ENCODE measurements around the gene BMP10.
"Not testable (repeated sequence)": the region's sequence is repeated elsewhere in the genome, so short reads cannot be mapped to it uniquely, and the experiment has no call there.

BMP10 gene

GRCh38 chr2:68900496-68901198, 29.4 kb upstream of the BMP10 start:
- no peaks in the 10 kb centered on the region for H3K79me2 ChIP-seq (ENCODE audit: insufficient read depth, low read length)
- DNase-seq (no peak), ATAC-seq (ENCODE audit: insufficient read depth, low read depth) (no peak)
- no peak overlapping the region for H3K4me3 ChIP-seq (ENCODE audit: low read depth in 1 of 2, low read length in 2 of 2)
- peaks cover 13% of the 10 kb centered on the region; the same call in 1 of the 2 replicates for H3K4me1 ChIP-seq (ENCODE audit: insufficient read depth, low read length)
- TF ChIP-seq CTCF (IDR thresholded peaks at IDR 0.05; ENCODE audit: borderline replicate concordance, extremely low read depth, low read length, poor library complexity, severe bottlenecking) (peak; percentile 28), EZH2 (IDR thresholded peaks at IDR 0.05; ENCODE audit: borderline replicate concordance, low read depth, low read length, severe bottlenecking) (no peak)
- H3K27ac ChIP-seq (ENCODE audit: low read length), result peak overlapping the region; percentile 48
- H3K4me2 ChIP-seq (ENCODE audit: insufficient read depth, low read length), result no peak overlapping the region
- H2AFZ ChIP-seq (ENCODE audit: low read depth, low read length), result 0 out of 2 replicates have a peak overlapping the region, but pooled peaks have one; percentile 27
- peaks cover 20% of the 10 kb centered on the region for H3K9me3 ChIP-seq (ENCODE audit: insufficient read depth, low read length, severe bottlenecking)
- no peak overlapping the region; the same call in 1 of the 2 replicates for H3K9ac ChIP-seq (ENCODE audit: low read depth, low read length)
- H4K20me1 ChIP-seq (ENCODE audit: insufficient read depth, low read length), result no peaks in the 10 kb centered on the region
- H3K36me3 ChIP-seq (ENCODE audit: insufficient read depth, low read length), result peaks cover 19% of the 10 kb centered on the region
- no peaks in the 10 kb centered on the region for H3K27me3 ChIP-seq (ENCODE audit: insufficient read depth, low read length, poor library complexity)

- ATAC-seq (ENCODE audit: insufficient read depth, low read depth); H3K4me2 ChIP-seq (ENCODE audit: insufficient read depth, low read length); H3K4me3 ChIP-seq (ENCODE audit: low read depth in 1 of 2, low read length in 2 of 2); H2AFZ ChIP-seq (ENCODE audit: low read depth, low read length); H3K27me3 ChIP-seq (ENCODE audit: insufficient read depth, low read length, poor library complexity); DNase-seq; H3K9ac ChIP-seq (ENCODE audit: low read depth, low read length); H3K9me3 ChIP-seq (ENCODE audit: insufficient read depth, low read length, severe bottlenecking); H3K79me2 ChIP-seq (ENCODE audit: insufficient read depth, low read length); H4K20me1 ChIP-seq (ENCODE audit: insufficient read depth, low read length); H3K4me1 ChIP-seq (ENCODE audit: insufficient read depth, low read length): not testable (repeated sequence)
- Histone ChIP-seq H3K27ac (ENCODE audit: low read length) (peak overlapping the region; percentile 27; the same call in 1 of the 2 replicates), H3K36me3 (ENCODE audit: insufficient read depth, low read length) (peaks cover 14% of the 10 kb centered on the region)
These were observed 24.8 kb upstream of the BMP10 start for GRCh38 chr2:68895981-68896380.

- Histone ChIP-seq H3K79me2 (ENCODE audit: insufficient read depth, low read length) (no peaks in the 10 kb centered on the region), H3K27ac (ENCODE audit: low read length) (no peak overlapping the region), H3K27me3 (ENCODE audit: insufficient read depth, low read length, poor library complexity) (no peaks in the 10 kb centered on the region), H3K4me1 (ENCODE audit: insufficient read depth, low read length) (no peaks in the 10 kb centered on the region), H3K4me3 (ENCODE audit: low read depth in 1 of 2, low read length in 2 of 2) (no peak overlapping the region), H4K20me1 (ENCODE audit: insufficient read depth, low read length) (no peaks in the 10 kb centered on the region), H3K9me3 (ENCODE audit: insufficient read depth, low read length, severe bottlenecking) (no peaks in the 10 kb centered on the region), H3K9ac (ENCODE audit: low read depth, low read length) (no peak overlapping the region), H3K36me3 (ENCODE audit: insufficient read depth, low read length) (no peaks in the 10 kb centered on the region), H2AFZ (ENCODE audit: low read depth, low read length) (no peak overlapping the region), H3K4me2 (ENCODE audit: insufficient read depth, low read length) (no peak overlapping the region)
- ATAC-seq (ENCODE audit: insufficient read depth, low read depth) (no peak), DNase-seq (no peak)
- TF ChIP-seq CTCF (IDR thresholded peaks at IDR 0.05; ENCODE audit: borderline replicate concordance, extremely low read depth, low read length, poor library complexity, severe bottlenecking), result no peak
- no peak for TF ChIP-seq EZH2 (IDR thresholded peaks at IDR 0.05; ENCODE audit: borderline replicate concordance, low read depth, low read length, severe bottlenecking)
These were observed 18.3 kb upstream of the BMP10 start for GRCh38 chr2:68889500-68889899.

- ATAC-seq (ENCODE audit: insufficient read depth, low read depth) (no peak), DNase-seq (no peak)
- H3K9ac ChIP-seq (ENCODE audit: low read depth, low read length), result no peak overlapping the region
- no peaks in the 10 kb centered on the region for H4K20me1 ChIP-seq (ENCODE audit: insufficient read depth, low read length)
- no peak overlapping the region for H3K27ac ChIP-seq (ENCODE audit: low read length)
- H2AFZ ChIP-seq (ENCODE audit: low read depth, low read length), result no peak overlapping the region
- H3K36me3 ChIP-seq (ENCODE audit: insufficient read depth, low read length), result no peaks in the 10 kb centered on the region
- TF ChIP-seq CTCF (IDR thresholded peaks at IDR 0.05; ENCODE audit: borderline replicate concordance, extremely low read depth, low read length, poor library complexity, severe bottlenecking), result no peak
- TF ChIP-seq EZH2 (IDR thresholded peaks at IDR 0.05; ENCODE audit: borderline replicate concordance, low read depth, low read length, severe bottlenecking), result no peak
- H3K4me2 ChIP-seq (ENCODE audit: insufficient read depth, low read length), result no peak overlapping the region
- no peaks in the 10 kb centered on the region for H3K79me2 ChIP-seq (ENCODE audit: insufficient read depth, low read length)
- H3K27me3 ChIP-seq (ENCODE audit: insufficient read depth, low read length, poor library complexity), result no peaks in the 10 kb centered on the region
- H3K9me3 ChIP-seq (ENCODE audit: insufficient read depth, low read length, severe bottlenecking), result no peaks in the 10 kb centered on the region
- H3K4me3 ChIP-seq (ENCODE audit: low read depth in 1 of 2, low read length in 2 of 2), result no peak overlapping the region
- no peaks in the 10 kb centered on the region for H3K4me1 ChIP-seq (ENCODE audit: insufficient read depth, low read length)
These were observed 17.8 kb upstream of the BMP10 start for GRCh38 chr2:68889021-68889420.

Measured in DND-41 (cell line).